OCI-LY1 (cell line): ENCODE results near the gene HLF.

Source experiments
- H2AFZ ChIP-seq: fragments of 200-600 bp; sonication (generic), shearing (Covaris generic); 2 replicates; pipeline ENCODE4 v1.6.0; 2014; ENCODE audit warnings: antibody characterized with exemption, mild to moderate bottlenecking, low read length
- H3F3A ChIP-seq: fragments of 200-600 bp; sonication (generic), shearing (Covaris generic); 2 replicates; pipeline ENCODE4 v1.6.0; 2014; ENCODE audit warnings: mild to moderate bottlenecking, antibody characterized with exemption, low read length, moderate library complexity; ENCODE audit not compliant: insufficient read depth
- H3K27ac ChIP-seq: fragments of 200-600 bp; sonication (generic); 2 replicates; pipeline ENCODE4 v1.5.1; 2014; ENCODE audit warnings: low read length, mixed run types, mild to moderate bottlenecking, low read depth; ENCODE audit not compliant: poor library complexity, severe bottlenecking
- H3K27me3 ChIP-seq: fragments of 200-600 bp; sonication (generic); 2 replicates; pipeline ENCODE4 v1.6.0; 2014; ENCODE audit warnings: antibody characterized with exemption, mild to moderate bottlenecking, low read length, moderate library complexity; ENCODE audit not compliant: insufficient read depth
- H3K36me3 ChIP-seq: fragments of 200-600 bp; sonication (generic); 2 replicates; pipeline ENCODE4 v1.6.1; 2014; ENCODE audit warnings: mild to moderate bottlenecking, antibody characterized with exemption, low read length, moderate library complexity, mixed read lengths; ENCODE audit not compliant: insufficient read depth
- H3K4me1 ChIP-seq: fragments of 200-600 bp; sonication (generic); 2 replicates; pipeline ENCODE4 v1.5.1; 2014; ENCODE audit warnings: mild to moderate bottlenecking, low read length, moderate library complexity; ENCODE audit not compliant: insufficient read depth, severe bottlenecking
- H3K4me2 ChIP-seq: fragments of 200-600 bp; sonication (generic), shearing (Covaris generic); 2 replicates; pipeline ENCODE4 v1.6.1; 2014; ENCODE audit warnings: low read length
- H3K4me3 ChIP-seq: fragments of 200-600 bp; sonication (generic); 2 replicates; pipeline ENCODE4 v1.5.1; 2014; ENCODE audit warnings: low read length, low read depth, mild to moderate bottlenecking, mixed read lengths; ENCODE audit not compliant: poor library complexity, severe bottlenecking
- H3K79me2 ChIP-seq: fragments of 200-600 bp; shearing (Covaris generic); 2 replicates; pipeline ENCODE4 v1.6.1; 2016; ENCODE audit warnings: mixed run types, low read length, mixed read lengths; ENCODE audit not compliant: insufficient read depth
- H3K9ac ChIP-seq: fragments of 200-600 bp; sonication (generic), shearing (Covaris generic); 2 replicates; pipeline ENCODE4 v1.6.1; 2014; ENCODE audit warnings: mild to moderate bottlenecking, low read length, mixed read lengths
- H3K9me2 ChIP-seq: fragments of 200-600 bp; sonication (generic), shearing (Covaris generic); 2 replicates; pipeline ENCODE4 v1.6.1; 2014; ENCODE audit warnings: low read depth, mild to moderate bottlenecking, low read length, mixed read lengths
- H3K9me3 ChIP-seq: fragments of 200-600 bp; shearing (Covaris generic); 2 replicates; pipeline ENCODE4 v1.6.1; 2014; ENCODE audit warnings: low read length, mixed read lengths
- H4K20me1 ChIP-seq: fragments of 200-600 bp; sonication (generic), shearing (Covaris generic); 2 replicates; pipeline ENCODE4 v1.6.0; 2016; ENCODE audit warnings: mild to moderate bottlenecking, low read length; ENCODE audit not compliant: insufficient read depth
- CTCF ChIP-seq: fragments of 200-600 bp; sonication (generic), shearing (Covaris generic); IDR thresholded peaks from 2 replicates; pipeline ENCODE4 v1.5.1; 2017; ENCODE audit warnings: mild to moderate bottlenecking, antibody characterized with exemption, low read length, moderate library complexity, mixed read lengths
- EZH2 ChIP-seq: fragments of 200-600 bp; sonication (generic), shearing (Covaris generic); IDR thresholded peaks from 2 replicates; pipeline ENCODE4 v1.8.0; 2017; ENCODE audit warnings: borderline replicate concordance, mixed run types, mild to moderate bottlenecking, antibody characterized with exemption, low read length, moderate library complexity, mixed read lengths

Gene HLF

GRCh38 chr17:55279203-55279602 lies 14.4 kb downstream of the HLF start:
- no peak overlapping the region for H3K27ac ChIP-seq
- no peaks in the 10 kb centered on the region for H3K4me1 ChIP-seq
- H3K36me3 ChIP-seq: no peaks in the 10 kb centered on the region
- TF ChIP-seq EZH2 (no peak), CTCF (no peak)
- H4K20me1 ChIP-seq: no peaks in the 10 kb centered on the region
- no peak overlapping the region for H3K4me3 ChIP-seq
- no peak overlapping the region for H2AFZ ChIP-seq
- no peaks in the 10 kb centered on the region for H3K9me2 ChIP-seq
- no peak overlapping the region for H3K4me2 ChIP-seq
- H3K9me3 ChIP-seq: no peaks in the 10 kb centered on the region
- H3F3A ChIP-seq: no peaks in the 10 kb centered on the region
- H3K79me2 ChIP-seq: no peaks in the 10 kb centered on the region
- H3K27me3 ChIP-seq: peaks cover 5% of the 10 kb centered on the region; the same call in 1 of the 2 replicates
- no peak overlapping the region for H3K9ac ChIP-seq

- Histone ChIP-seq H3F3A (no peaks in the 10 kb centered on the region), H3K9ac (no peak overlapping the region), H3K36me3 (no peaks in the 10 kb centered on the region), H2AFZ (no peak overlapping the region), H3K9me3 (no peaks in the 10 kb centered on the region), H4K20me1 (no peaks in the 10 kb centered on the region), H3K27me3 (peaks cover 5% of the 10 kb centered on the region; the same call in 1 of the 2 replicates), H3K27ac (no peak overlapping the region), H3K9me2 (no peaks in the 10 kb centered on the region), H3K4me2 (no peak overlapping the region), H3K4me3 (no peak overlapping the region), H3K4me1 (no peaks in the 10 kb centered on the region), H3K79me2 (no peaks in the 10 kb centered on the region)
- no peak for TF ChIP-seq EZH2
- no peak for TF ChIP-seq CTCF
These were observed 15.0 kb downstream of the HLF start for GRCh38 chr17:55279788-55280187.

GRCh38 chr17:55280212-55280611 lies 15.5 kb downstream of the HLF start:
- no peaks in the 10 kb centered on the region for H3K36me3 ChIP-seq
- H3F3A ChIP-seq: no peaks in the 10 kb centered on the region
- TF ChIP-seq CTCF (no peak), EZH2 (no peak)
- H2AFZ ChIP-seq: no peak overlapping the region
- H3K79me2 ChIP-seq: no peaks in the 10 kb centered on the region
- H3K9me3 ChIP-seq: no peaks in the 10 kb centered on the region
- no peaks in the 10 kb centered on the region for H4K20me1 ChIP-seq
- H3K4me3 ChIP-seq: no peak overlapping the region
- H3K27ac ChIP-seq: no peak overlapping the region
- peaks cover 5% of the 10 kb centered on the region; the same call in 1 of the 2 replicates for H3K27me3 ChIP-seq
- H3K9ac ChIP-seq: no peak overlapping the region
- no peaks in the 10 kb centered on the region for H3K4me1 ChIP-seq
- no peaks in the 10 kb centered on the region for H3K9me2 ChIP-seq
- no peak overlapping the region for H3K4me2 ChIP-seq
